ENCODE results near the gene HECW1. TPM values are rescaled to one million over a fixed set of nuclear protein-coding genes. Genes with fewer than 3 reads are reported as not detected.

The HECW1 gene
- total and polyA plus RNA-seq, 8 donors = 0.04 to 0.69 (median 0.12) TPM; not detected in 5

DNA sequence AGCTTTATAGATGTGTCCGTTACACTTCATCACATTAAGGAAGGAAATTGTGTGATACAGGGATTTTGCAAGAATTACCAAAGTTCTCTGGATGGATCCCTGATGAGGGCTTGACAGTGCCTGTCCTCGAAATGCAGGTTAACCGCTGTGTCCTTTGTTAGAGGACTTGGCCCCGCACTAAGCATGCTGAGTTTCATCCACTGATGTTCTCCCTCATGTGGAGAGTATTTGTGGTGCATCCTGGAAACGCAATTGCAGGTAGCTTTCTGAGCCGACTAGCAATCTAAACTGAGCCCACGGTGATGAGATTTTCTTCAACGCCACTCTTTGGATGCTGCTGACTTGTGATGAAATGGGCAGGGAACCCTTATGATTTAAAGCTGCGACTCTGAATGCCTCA lies 398.6 kb downstream of the HECW1 start:
- H3K4me1 ChIP-seq = no peaks in the 10 kb centered on the region
- TF ChIP-seq, protein P1, sequence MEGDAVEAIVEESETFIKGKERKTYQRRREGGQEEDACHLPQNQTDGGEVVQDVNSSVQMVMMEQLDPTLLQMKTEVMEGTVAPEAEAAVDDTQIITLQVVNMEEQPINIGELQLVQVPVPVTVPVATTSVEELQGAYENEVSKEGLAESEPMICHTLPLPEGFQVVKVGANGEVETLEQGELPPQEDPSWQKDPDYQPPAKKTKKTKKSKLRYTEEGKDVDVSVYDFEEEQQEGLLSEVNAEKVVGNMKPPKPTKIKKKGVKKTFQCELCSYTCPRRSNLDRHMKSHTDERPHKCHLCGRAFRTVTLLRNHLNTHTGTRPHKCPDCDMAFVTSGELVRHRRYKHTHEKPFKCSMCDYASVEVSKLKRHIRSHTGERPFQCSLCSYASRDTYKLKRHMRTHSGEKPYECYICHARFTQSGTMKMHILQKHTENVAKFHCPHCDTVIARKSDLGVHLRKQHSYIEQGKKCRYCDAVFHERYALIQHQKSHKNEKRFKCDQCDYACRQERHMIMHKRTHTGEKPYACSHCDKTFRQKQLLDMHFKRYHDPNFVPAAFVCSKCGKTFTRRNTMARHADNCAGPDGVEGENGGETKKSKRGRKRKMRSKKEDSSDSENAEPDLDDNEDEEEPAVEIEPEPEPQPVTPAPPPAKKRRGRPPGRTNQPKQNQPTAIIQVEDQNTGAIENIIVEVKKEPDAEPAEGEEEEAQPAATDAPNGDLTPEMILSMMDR (IDR thresholded peaks at IDR 0.05) = no peak
- H3K27me3 ChIP-seq = no peaks in the 10 kb centered on the region
- intact Hi-C loops (cut with DNase I) = no loop called here
- H3K4me3 ChIP-seq = no peak overlapping the region
- 67 to 69% methylated on average over 9 of the region's 9 CpGs for WGBS, 2 donors
- H3K36me3 ChIP-seq = no peaks in the 10 kb centered on the region
- no peaks in the 10 kb centered on the region for H3K9me3 ChIP-seq
- no peak for DNase-seq
- H3K27ac ChIP-seq = no peak overlapping the region
- FAIRE-seq = no peak
- ATAC-seq = no peak

DNA sequence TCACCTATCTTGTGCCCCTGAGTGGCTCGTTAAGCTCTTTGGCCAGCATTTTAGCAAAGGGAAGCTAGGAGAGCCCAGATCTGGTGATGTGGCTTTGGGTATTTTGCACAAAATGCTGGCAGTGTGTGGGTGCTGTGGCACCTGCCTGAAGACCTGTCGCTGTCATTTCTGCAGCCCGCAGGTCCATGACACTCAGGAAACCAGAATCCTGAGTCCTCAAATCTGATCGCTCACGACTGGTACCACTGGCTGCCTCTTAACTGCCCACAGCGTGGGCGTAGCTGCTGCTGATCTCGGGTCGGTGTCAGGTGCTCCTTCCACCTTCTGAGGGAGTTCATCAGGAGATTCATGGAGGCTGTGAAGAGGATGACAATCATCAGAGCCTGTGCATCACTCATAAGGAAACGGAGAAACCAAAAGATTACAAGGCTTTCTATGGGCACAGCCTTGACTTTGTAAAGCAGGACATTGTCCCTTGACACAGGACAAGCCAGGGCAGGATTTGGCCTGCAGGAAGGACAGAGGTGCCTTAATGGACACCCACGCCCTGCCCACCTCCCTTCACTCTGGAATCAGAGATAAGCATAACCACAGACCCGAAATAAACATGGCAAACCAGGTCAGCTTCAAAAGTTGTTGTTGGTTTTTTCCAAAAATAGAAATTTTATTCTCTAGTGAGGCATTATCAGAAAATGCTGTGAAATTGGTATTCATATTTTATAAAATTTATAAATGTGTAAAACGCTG lies 399.5 kb downstream of the HECW1 start:
- Histone ChIP-seq H3K27me3 (no peaks in the 10 kb centered on the region), H3K4me1 (no peaks in the 10 kb centered on the region), H3K27ac (no peak overlapping the region), H3K4me3 (no peak overlapping the region), H3K9me3 (no peaks in the 10 kb centered on the region), H3K36me3 (no peaks in the 10 kb centered on the region)
- 60 to 76% methylated on average over 13 of the region's 13 CpGs for WGBS, 2 donors
- FAIRE-seq (no peak), ATAC-seq (no peak), DNase-seq (no peak)
- intact Hi-C loops (cut with DNase I) = no loop called here
- TF ChIP-seq, protein P1 (IDR thresholded peaks at IDR 0.05) = no peak

DNA sequence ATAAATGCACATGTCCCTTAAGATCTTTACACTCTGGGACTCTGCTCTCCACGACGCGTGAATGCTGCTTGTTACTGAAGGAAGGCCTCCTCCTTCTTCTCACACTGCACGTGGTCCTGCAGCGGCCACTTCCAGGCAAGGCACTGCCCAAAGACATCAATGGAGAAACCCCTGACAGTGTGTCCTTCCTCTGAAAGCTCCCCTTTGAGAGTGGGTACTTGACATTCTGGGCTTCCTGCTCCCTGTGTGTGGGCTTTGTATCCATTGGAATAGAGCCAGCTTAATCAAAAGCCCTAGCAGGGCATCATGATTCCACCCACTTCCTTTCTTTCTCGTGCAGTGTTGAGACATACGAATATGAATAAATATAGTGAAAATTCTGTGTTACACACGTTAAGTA lies 400.8 kb downstream of the HECW1 start:
- Histone ChIP-seq H3K4me3 (no peak overlapping the region), H3K9me3 (no peaks in the 10 kb centered on the region), H3K27me3 (no peaks in the 10 kb centered on the region), H3K36me3 (no peaks in the 10 kb centered on the region), H3K27ac (no peak overlapping the region), H3K4me1 (no peaks in the 10 kb centered on the region)
- FAIRE-seq (no peak), ATAC-seq (no peak), DNase-seq (no peak)
- intact Hi-C loops (cut with DNase I) = no loop called here
- 58 to 65% methylated on average over 8 of the region's 8 CpGs for WGBS, 2 donors
- TF ChIP-seq, protein P1 (IDR thresholded peaks at IDR 0.05) = no peak

DNA sequence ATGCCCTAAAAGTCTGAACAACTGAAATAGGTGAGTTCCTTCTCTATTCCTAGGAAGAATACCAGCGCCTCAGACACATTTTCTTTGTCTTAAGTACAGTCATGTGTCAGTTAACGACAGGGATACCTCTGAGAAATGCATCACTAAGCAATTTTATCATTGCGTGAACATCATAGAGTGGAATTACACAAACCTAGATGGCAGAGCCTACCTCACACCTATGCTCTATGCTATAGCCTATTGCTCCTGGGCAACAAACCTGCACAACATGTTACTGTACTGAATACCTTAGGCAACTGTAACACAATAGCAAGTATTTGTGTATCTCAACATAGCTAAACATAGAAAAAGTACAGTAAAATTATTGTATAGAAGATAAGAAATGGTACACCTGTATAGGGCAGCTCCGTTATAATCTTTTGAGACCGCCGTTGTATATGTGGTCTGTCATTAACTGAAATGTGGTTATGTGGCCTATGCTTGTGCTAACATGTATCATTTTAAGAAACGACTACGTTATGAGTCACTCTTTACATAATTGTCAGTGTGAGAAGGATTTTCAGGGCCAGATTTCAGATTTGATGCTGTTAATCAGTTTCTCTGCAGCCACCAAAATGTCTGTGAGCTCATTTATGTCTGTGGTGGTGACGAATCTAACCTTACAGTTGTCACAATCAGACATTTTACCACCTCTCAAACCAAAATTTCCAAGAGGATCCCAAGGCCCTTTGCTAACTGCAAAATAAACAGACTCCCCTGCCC lies 404.3 kb downstream of the HECW1 start:
- H3K4me3 ChIP-seq = no peak overlapping the region
- no peaks in the 10 kb centered on the region for H3K36me3 ChIP-seq
- intact Hi-C loops (cut with DNase I) = no loop called here
- ATAC-seq = no peak
- TF ChIP-seq, protein P1 (IDR thresholded peaks at IDR 0.05) = no peak
- DNase-seq = no peak
- no peaks in the 10 kb centered on the region for H3K9me3 ChIP-seq
- 76% methylated on average over 9 of the region's 9 CpGs for WGBS, 2 donors
- H3K27me3 ChIP-seq = no peaks in the 10 kb centered on the region
- H3K4me1 ChIP-seq = no peaks in the 10 kb centered on the region
- FAIRE-seq = no peak
- no peak overlapping the region for H3K27ac ChIP-seq

DNA sequence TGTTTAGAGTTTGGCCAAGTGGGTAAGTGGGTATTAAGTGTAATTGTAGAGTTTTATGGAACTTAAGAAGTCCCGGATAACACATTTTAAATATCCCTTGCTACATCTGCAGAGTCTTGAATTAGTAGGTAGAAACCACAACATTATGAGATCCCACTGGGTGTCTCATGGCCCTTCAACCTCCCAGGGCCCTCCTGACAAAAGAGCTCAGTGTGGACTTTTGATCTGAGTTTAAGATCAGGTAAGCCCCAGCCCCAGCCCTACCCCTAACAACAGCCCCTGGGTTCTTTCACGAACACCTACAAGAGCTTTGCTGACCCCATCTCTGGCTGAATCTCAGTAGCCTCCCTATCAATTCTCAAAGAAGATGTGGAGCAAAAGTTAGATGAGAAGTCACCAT lies 405.0 kb downstream of the HECW1 start:
- H3K27me3 ChIP-seq = no peaks in the 10 kb centered on the region
- WGBS, 2 donors = 51 to 57% methylated on average over 2 of the region's 2 CpGs
- intact Hi-C loops (cut with DNase I) = no loop called here
- FAIRE-seq (no peak), DNase-seq (no peak), ATAC-seq (no peak)
- TF ChIP-seq, protein P1 (IDR thresholded peaks at IDR 0.05) = no peak
- no peaks in the 10 kb centered on the region for H3K36me3 ChIP-seq
- H3K27ac ChIP-seq = no peak overlapping the region
- H3K4me3 ChIP-seq = no peak overlapping the region
- no peaks in the 10 kb centered on the region for H3K9me3 ChIP-seq
- H3K4me1 ChIP-seq = no peaks in the 10 kb centered on the region

Data from pancreas (tissue), 10 donors.